ENCODE data around the gene BRCA1.

BRCA1 gene

DNA sequence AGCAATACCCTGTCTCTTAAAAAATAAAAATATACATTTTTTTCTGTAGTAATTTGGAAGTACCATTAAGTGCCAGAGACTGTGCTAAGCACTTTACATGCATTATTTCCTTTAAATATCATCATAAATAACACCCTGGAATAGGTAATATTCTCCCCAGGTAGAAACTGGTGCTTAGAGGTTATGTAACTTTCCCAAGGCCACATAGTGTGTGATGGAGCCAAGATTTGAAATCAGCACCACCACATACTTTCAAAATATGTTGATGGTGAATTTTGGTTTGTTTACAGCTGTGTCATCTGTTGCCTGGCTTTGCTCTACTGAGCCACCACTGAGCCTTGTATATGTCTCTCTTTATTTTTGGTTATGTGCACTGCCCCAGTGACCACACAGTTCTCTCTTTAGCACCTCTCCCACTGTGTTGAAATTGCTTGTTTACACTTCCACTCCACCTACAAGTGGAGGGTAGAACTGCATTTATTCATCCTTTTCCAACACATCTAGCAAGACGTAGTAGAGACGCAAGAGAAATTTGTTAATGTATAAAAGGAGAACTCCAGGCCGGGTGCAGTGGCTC lies 26.8 kb upstream of the BRCA1 start:
- Histone ChIP-seq H3K27ac (replicated peaks) (no peak overlapping the region), H3K27me3 (ENCODE audit: insufficient read depth, poor library complexity, severe bottlenecking) (no peaks in the 10 kb centered on the region), H3K4me3 (replicated peaks; ENCODE audit: insufficient read depth, low read length) (no peak overlapping the region)
- TF ChIP-seq GABPA (IDR thresholded peaks at IDR 0.05; ENCODE audit: low read depth), result no peak
- TF ChIP-seq, protein P1, sequence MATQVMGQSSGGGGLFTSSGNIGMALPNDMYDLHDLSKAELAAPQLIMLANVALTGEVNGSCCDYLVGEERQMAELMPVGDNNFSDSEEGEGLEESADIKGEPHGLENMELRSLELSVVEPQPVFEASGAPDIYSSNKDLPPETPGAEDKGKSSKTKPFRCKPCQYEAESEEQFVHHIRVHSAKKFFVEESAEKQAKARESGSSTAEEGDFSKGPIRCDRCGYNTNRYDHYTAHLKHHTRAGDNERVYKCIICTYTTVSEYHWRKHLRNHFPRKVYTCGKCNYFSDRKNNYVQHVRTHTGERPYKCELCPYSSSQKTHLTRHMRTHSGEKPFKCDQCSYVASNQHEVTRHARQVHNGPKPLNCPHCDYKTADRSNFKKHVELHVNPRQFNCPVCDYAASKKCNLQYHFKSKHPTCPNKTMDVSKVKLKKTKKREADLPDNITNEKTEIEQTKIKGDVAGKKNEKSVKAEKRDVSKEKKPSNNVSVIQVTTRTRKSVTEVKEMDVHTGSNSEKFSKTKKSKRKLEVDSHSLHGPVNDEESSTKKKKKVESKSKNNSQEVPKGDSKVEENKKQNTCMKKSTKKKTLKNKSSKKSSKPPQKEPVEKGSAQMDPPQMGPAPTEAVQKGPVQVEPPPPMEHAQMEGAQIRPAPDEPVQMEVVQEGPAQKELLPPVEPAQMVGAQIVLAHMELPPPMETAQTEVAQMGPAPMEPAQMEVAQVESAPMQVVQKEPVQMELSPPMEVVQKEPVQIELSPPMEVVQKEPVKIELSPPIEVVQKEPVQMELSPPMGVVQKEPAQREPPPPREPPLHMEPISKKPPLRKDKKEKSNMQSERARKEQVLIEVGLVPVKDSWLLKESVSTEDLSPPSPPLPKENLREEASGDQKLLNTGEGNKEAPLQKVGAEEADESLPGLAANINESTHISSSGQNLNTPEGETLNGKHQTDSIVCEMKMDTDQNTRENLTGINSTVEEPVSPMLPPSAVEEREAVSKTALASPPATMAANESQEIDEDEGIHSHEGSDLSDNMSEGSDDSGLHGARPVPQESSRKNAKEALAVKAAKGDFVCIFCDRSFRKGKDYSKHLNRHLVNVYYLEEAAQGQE (IDR thresholded peaks at IDR 0.05; ENCODE audit: insufficient replicate concordance, low read depth), result no peak
- no peak for TF ChIP-seq SPI1 (IDR thresholded peaks at IDR 0.05; ENCODE audit: borderline replicate concordance, low read depth)
- no peak for TF ChIP-seq POLR2AphosphoS5 (IDR thresholded peaks at IDR 0.05; ENCODE audit: low read depth)
- TF ChIP-seq, protein P2, sequence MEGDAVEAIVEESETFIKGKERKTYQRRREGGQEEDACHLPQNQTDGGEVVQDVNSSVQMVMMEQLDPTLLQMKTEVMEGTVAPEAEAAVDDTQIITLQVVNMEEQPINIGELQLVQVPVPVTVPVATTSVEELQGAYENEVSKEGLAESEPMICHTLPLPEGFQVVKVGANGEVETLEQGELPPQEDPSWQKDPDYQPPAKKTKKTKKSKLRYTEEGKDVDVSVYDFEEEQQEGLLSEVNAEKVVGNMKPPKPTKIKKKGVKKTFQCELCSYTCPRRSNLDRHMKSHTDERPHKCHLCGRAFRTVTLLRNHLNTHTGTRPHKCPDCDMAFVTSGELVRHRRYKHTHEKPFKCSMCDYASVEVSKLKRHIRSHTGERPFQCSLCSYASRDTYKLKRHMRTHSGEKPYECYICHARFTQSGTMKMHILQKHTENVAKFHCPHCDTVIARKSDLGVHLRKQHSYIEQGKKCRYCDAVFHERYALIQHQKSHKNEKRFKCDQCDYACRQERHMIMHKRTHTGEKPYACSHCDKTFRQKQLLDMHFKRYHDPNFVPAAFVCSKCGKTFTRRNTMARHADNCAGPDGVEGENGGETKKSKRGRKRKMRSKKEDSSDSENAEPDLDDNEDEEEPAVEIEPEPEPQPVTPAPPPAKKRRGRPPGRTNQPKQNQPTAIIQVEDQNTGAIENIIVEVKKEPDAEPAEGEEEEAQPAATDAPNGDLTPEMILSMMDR (IDR thresholded peaks at IDR 0.05; ENCODE audit: insufficient read depth, low read length), result no peak
- no peak for DNase-seq (ENCODE audit: low read depth in 1 of 2, low spot score in 1 of 2)

DNA sequence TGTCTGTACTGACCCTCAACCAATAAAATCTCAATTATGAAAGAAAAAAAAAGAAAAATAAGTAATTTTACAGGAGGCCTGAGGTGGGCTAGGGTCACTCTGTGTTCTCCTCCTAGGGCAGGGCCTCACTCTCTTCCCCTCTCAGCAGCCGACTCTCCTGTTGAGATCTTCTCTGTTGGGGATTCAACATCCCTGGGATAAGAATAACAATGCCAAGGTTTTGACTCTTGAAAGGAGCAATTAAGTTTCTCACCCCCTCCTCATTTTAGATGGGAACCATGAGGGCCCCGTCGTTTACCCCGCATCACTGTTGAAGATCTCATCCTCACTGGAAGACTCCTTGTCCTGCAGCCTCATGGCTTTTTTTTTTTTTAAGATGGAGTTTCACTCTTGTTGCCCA lies 21.5 kb upstream of the BRCA1 start:
- TF ChIP-seq, protein P1 (IDR thresholded peaks at IDR 0.05; ENCODE audit: insufficient replicate concordance, low read depth), result no peak
- TF ChIP-seq GABPA (IDR thresholded peaks at IDR 0.05; ENCODE audit: low read depth), result no peak
- TF ChIP-seq, protein P2 (IDR thresholded peaks at IDR 0.05; ENCODE audit: insufficient read depth, low read length), result no peak
- no peak for TF ChIP-seq POLR2AphosphoS5 (IDR thresholded peaks at IDR 0.05; ENCODE audit: low read depth)
- TF ChIP-seq SPI1 (IDR thresholded peaks at IDR 0.05; ENCODE audit: borderline replicate concordance, low read depth), result no peak
- DNase-seq (ENCODE audit: low read depth in 1 of 2, low spot score in 1 of 2), result no peak
- Histone ChIP-seq H3K4me3 (replicated peaks; ENCODE audit: insufficient read depth, low read length) (no peak overlapping the region), H3K27me3 (ENCODE audit: insufficient read depth, poor library complexity, severe bottlenecking) (no peaks in the 10 kb centered on the region), H3K27ac (replicated peaks) (no peak overlapping the region)

DNA sequence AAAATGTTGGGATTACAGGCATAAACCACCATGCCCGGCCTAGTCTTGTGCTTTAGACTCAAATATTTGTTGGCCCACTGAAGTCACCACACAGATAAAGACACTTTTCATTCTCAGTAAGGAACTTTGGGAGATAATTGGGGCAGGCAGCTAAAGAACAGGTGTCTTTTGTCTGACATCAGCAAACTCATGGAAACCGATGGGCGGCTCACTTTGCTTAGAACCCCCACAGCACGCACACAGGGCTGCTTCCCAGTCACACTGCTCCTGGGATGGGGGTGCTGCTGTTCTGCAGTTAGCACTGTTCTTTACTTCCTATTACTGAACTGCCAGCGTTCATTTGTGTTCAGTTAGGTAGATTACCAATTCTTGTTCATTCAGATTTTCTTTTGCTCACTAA lies 18.0 kb upstream of the BRCA1 start:
- H3K27ac ChIP-seq (replicated peaks), result no peak overlapping the region
- TF ChIP-seq, protein P2 (IDR thresholded peaks at IDR 0.05; ENCODE audit: insufficient read depth, low read length), result no peak
- TF ChIP-seq GABPA (IDR thresholded peaks at IDR 0.05; ENCODE audit: low read depth), result no peak
- TF ChIP-seq, protein P1 (IDR thresholded peaks at IDR 0.05; ENCODE audit: insufficient replicate concordance, low read depth), result no peak
- TF ChIP-seq POLR2AphosphoS5 (IDR thresholded peaks at IDR 0.05; ENCODE audit: low read depth), result no peak
- TF ChIP-seq SPI1 (IDR thresholded peaks at IDR 0.05; ENCODE audit: borderline replicate concordance, low read depth), result no peak

More for the DNA sequence above, 18.0 kb upstream of the BRCA1 start:
- DNase-seq (ENCODE audit: low read depth in 1 of 2, low spot score in 1 of 2), result no peak
- no peaks in the 10 kb centered on the region for H3K27me3 ChIP-seq (ENCODE audit: insufficient read depth, poor library complexity, severe bottlenecking)
- H3K4me3 ChIP-seq (replicated peaks; ENCODE audit: insufficient read depth, low read length), result no peak overlapping the region
